ENCODE measurements around the gene NDUFS8.

DNA sequence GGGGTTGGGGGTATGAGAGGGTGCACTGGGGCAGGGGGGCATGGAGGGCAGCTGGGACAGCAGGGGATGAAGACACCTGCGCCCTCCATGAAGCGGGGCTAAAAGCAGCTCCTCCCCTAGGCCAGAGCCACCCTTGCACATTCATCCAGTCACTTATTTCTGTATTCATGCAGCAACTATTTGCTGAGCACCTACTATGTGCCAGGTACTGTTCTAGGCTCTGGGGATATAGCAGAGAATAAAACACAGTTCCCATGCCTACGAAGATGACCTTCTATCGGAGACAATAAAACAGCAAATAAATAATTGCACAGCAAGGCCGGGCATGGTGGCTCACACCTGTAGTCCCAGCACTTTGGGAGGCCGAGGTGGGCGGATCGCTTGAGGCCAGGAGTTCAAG lies 15.0 kb upstream of the NDUFS8 start:
- TF ChIP-seq, protein P1, sequence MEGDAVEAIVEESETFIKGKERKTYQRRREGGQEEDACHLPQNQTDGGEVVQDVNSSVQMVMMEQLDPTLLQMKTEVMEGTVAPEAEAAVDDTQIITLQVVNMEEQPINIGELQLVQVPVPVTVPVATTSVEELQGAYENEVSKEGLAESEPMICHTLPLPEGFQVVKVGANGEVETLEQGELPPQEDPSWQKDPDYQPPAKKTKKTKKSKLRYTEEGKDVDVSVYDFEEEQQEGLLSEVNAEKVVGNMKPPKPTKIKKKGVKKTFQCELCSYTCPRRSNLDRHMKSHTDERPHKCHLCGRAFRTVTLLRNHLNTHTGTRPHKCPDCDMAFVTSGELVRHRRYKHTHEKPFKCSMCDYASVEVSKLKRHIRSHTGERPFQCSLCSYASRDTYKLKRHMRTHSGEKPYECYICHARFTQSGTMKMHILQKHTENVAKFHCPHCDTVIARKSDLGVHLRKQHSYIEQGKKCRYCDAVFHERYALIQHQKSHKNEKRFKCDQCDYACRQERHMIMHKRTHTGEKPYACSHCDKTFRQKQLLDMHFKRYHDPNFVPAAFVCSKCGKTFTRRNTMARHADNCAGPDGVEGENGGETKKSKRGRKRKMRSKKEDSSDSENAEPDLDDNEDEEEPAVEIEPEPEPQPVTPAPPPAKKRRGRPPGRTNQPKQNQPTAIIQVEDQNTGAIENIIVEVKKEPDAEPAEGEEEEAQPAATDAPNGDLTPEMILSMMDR (conservative IDR thresholded peaks at IDR 0.05; ENCODE audit: low read depth, low read length): no peak
- no peak for TF ChIP-seq EZH2 (IDR thresholded peaks at IDR 0.05; ENCODE audit: borderline replicate concordance, low read depth, low read length, poor library complexity, severe bottlenecking)
